ENCODE measurements around the gene SPATC1L.

DNA sequence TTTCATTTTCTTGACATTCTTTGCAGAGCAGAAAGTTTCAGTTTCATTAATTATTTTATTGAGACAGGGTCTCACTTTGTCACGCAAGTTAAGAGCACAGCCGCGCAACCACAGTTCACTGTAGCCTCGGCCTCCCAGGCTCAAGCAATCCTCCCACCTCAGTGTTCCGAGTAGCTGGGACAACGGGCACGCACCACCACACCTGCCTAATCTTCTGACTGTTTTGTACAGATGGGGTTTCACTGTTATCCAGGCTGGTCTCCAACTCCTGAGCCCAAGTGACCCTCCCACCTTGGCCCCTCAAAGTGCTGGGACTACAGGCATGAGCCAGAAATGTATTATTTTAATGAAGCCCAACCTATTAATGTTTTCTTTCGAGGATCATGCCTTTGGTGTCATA is 3.0 kb upstream of the SPATC1L start:
- no peak for TF ChIP-seq POLR2A (IDR thresholded peaks at IDR 0.05)
- TF ChIP-seq, protein P1, sequence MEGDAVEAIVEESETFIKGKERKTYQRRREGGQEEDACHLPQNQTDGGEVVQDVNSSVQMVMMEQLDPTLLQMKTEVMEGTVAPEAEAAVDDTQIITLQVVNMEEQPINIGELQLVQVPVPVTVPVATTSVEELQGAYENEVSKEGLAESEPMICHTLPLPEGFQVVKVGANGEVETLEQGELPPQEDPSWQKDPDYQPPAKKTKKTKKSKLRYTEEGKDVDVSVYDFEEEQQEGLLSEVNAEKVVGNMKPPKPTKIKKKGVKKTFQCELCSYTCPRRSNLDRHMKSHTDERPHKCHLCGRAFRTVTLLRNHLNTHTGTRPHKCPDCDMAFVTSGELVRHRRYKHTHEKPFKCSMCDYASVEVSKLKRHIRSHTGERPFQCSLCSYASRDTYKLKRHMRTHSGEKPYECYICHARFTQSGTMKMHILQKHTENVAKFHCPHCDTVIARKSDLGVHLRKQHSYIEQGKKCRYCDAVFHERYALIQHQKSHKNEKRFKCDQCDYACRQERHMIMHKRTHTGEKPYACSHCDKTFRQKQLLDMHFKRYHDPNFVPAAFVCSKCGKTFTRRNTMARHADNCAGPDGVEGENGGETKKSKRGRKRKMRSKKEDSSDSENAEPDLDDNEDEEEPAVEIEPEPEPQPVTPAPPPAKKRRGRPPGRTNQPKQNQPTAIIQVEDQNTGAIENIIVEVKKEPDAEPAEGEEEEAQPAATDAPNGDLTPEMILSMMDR (IDR thresholded peaks at IDR 0.05), result no peak
- TF ChIP-seq POLR2AphosphoS5 (IDR thresholded peaks at IDR 0.05), result no peak

Measured in upper lobe of left lung (tissue), 4 donors.